Parathyroid adenoma (tissue), 2 donors: ENCODE data around the gene DNAH10.
"Not testable (repeated sequence)": the region's sequence is repeated elsewhere in the genome, so short reads cannot be mapped to it uniquely, and the experiment has no call there.

Experiments used
- H2AFZ ChIP-seq: fragments of 300-600 bp; sonication (generic); one replicate; pipeline ENCODE4 v1.7.0; 2017; ENCODE audit warnings: antibody characterized with exemption, mild to moderate bottlenecking
- H3K27ac ChIP-seq: fragments of 300-600 bp; sonication (generic); one replicate; pipeline ENCODE4 v1.7.0; 2017
- H3K27me3 ChIP-seq: fragments of 300-600 bp; sonication (generic); one replicate; pipeline ENCODE4 v1.7.0; 2017; ENCODE audit warnings: low read length; ENCODE audit not compliant: control insufficient read depth, insufficient read depth
- H3K36me3 ChIP-seq: fragments of 300-600 bp; sonication (generic); one replicate; pipeline ENCODE4 v1.7.0; 2017; ENCODE audit warnings: low read length; ENCODE audit not compliant: control insufficient read depth, insufficient read depth
- H3K4me1 ChIP-seq: fragments of 300-600 bp; sonication (generic); one replicate; pipeline ENCODE4 v1.7.0; 2017; ENCODE audit warnings: control low read depth
- H3K4me2 ChIP-seq: fragments of 300-600 bp; sonication (generic); one replicate; pipeline ENCODE4 v1.7.0; 2017; ENCODE audit warnings: low read length
- H3K4me3 ChIP-seq: fragments of 300-600 bp; sonication (generic); one replicate; pipeline ENCODE4 v1.7.0; 2017; ENCODE audit warnings: low read depth, low read length
- H3K79me2 ChIP-seq: fragments of 300-600 bp; sonication (generic); one replicate; pipeline ENCODE4 v1.7.0; 2017; ENCODE audit warnings: control low read depth
- H3K9ac ChIP-seq: fragments of 300-600 bp; sonication (generic); one replicate; pipeline ENCODE4 v1.7.0; 2017; ENCODE audit warnings: mild to moderate bottlenecking
- H3K9me3 ChIP-seq: fragments of 300-600 bp; sonication (generic); one replicate; pipeline ENCODE4 v1.7.0; 2017; ENCODE audit warnings: low read length; ENCODE audit not compliant: control insufficient read depth
- CTCF ChIP-seq: fragments of 300-600 bp; sonication (generic); IDR thresholded peaks from one replicate; pipeline ENCODE4 v1.7.0; 2017; ENCODE audit warnings: antibody characterized with exemption, mild to moderate bottlenecking
- donor health status: primary hyperparathyroidism.

The DNAH10 gene

GRCh38 chr12:123907726-123908476, 145.8 kb downstream of the DNAH10 start:
- Histone ChIP-seq H3K9ac (no peak overlapping the region), H3K9me3 (no peaks in the 10 kb centered on the region), H3K27me3 (no peaks in the 10 kb centered on the region), H3K4me1 (no peaks in the 10 kb centered on the region), H2AFZ (peak overlapping the region; percentile 46), H3K27ac (no peak overlapping the region), H3K4me3 (no peak overlapping the region), H3K79me2 (no peaks in the 10 kb centered on the region), H3K4me2 (no peak overlapping the region), H3K36me3 (no peaks in the 10 kb centered on the region)
- no peak for TF ChIP-seq CTCF

DNA sequence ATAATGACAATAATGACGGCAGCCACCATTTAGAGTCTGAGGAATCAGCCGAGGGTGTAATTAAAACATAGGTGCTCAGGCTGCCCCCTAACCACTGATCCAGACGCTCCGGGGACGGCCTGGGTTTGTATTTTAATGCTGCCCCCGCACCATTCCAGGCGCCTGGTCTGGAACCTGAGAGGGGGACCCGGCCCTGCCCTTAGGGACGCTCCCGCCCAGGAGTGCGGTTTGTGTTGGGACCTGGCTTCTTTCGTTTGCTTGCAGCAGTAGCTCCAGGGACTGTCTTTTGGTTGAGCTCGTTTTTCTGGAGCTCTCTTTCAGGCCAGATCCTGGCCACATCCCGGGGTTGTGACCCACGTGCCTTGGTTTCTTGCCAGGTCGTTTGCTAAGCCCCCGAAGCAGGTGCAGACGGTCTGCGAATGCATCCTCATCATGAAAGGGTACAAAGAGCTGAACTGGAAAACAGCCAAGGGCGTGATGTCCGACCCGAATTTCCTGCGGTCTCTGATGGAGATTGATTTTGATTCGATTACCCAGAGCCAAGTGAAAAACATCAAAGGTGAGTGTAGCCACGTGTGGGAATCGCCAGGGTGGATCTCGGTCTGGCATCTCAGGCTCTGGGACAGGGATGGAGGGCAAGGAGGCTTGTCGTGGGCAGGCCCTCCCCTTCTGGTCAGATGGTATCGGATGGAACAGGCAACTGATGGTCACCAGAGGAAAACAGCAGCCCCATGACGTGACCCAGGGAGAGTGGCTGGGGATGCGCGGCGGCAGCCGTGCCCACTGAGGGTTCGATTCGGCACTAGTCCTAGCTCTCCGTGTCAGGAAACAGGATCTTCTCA, 147.0 kb downstream of the DNAH10 start:
- no peaks in the 10 kb centered on the region for H3K27me3 ChIP-seq
- H3K36me3 ChIP-seq: no peaks in the 10 kb centered on the region
- no peak overlapping the region for H2AFZ ChIP-seq
- H3K9me3 ChIP-seq: no peaks in the 10 kb centered on the region
- H3K27ac ChIP-seq: no peak overlapping the region
- TF ChIP-seq CTCF: no peak
- no peaks in the 10 kb centered on the region for H3K4me1 ChIP-seq
- H3K4me2 ChIP-seq: no peak overlapping the region
- H3K9ac ChIP-seq: no peak overlapping the region
- no peaks in the 10 kb centered on the region for H3K79me2 ChIP-seq
- no peak overlapping the region for H3K4me3 ChIP-seq

- Histone ChIP-seq H3K36me3 (no peaks in the 10 kb centered on the region), H3K4me2 (no peak overlapping the region), H3K79me2 (no peaks in the 10 kb centered on the region), H3K27ac (no peak overlapping the region), H3K9ac (no peak overlapping the region), H3K9me3 (no peaks in the 10 kb centered on the region), H3K4me3 (no peak overlapping the region), H3K4me1 (no peaks in the 10 kb centered on the region), H3K27me3 (no peaks in the 10 kb centered on the region), H2AFZ (no peak overlapping the region)
- no peak for TF ChIP-seq CTCF
Measured at GRCh38 chr12:123910057-123910456, 148.0 kb downstream of the DNAH10 start.

DNA sequence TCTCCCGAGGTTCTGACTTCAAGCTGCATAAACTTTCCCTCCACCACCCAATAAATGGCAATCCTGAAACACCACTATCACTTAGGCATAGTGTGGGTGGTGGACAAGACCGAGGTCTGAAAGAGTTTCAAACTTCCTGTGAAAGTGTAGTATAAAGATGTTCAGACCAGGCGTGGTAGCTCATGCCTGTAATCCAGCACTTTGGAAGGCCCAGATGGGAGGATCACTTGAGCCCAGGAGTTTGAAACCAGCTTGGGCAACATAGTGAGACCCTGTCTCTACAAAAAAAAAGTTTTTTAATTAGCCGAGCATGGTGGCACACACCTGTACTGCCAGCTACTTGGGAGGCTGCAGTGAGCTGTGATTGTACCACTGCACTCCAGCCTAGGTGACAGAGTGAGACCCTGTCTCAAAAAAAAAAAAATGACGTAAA, 148.7 kb downstream of the DNAH10 start:
- H3K4me1 ChIP-seq: no peaks in the 10 kb centered on the region
- H3K36me3 ChIP-seq: no peaks in the 10 kb centered on the region
- H3K9ac ChIP-seq: no peak overlapping the region
- H3K4me3 ChIP-seq: no peak overlapping the region
- no peaks in the 10 kb centered on the region for H3K9me3 ChIP-seq
- no peak overlapping the region for H3K27ac ChIP-seq
- H3K4me2 ChIP-seq: no peak overlapping the region
- no peak overlapping the region for H2AFZ ChIP-seq
- H3K27me3 ChIP-seq: no peaks in the 10 kb centered on the region
- no peaks in the 10 kb centered on the region for H3K79me2 ChIP-seq
- no peak for TF ChIP-seq CTCF

- not testable (repeated sequence) for H3K4me1 ChIP-seq, H3K27me3 ChIP-seq, H3K27ac ChIP-seq, H3K4me3 ChIP-seq, H3K9ac ChIP-seq, H3K4me2 ChIP-seq, H3K9me3 ChIP-seq, H2AFZ ChIP-seq, H3K79me2 ChIP-seq, H3K36me3 ChIP-seq
Measured at GRCh38 chr12:123911672-123912409, 149.7 kb downstream of the DNAH10 start.
